HepG2 (cell line): ENCODE measurements around the gene RHBDD3. TPM values are rescaled to one million over a fixed set of nuclear protein-coding genes. Genes with fewer than 3 reads are reported as not detected.

Experiments
- ARNT2 ChIP-seq: sonication (generic); formaldehyde crosslinking; IDR thresholded peaks from 2 replicates; pipeline ENCODE4 v1.8.0; 2022; ENCODE audit warnings: mild to moderate bottlenecking, low read depth, missing genetic modification reagents, moderate library complexity
- HNF4G ChIP-seq, 2 experiments: sonication (generic) in 1 of 2; formaldehyde crosslinking in 1 of 2; IDR thresholded peaks; 2 replicates each; pipeline versions ENCODE4 v1.4.0 to v1.6.1; 2011 to 2020; ENCODE audit warnings: borderline replicate concordance in 2 of 2, low read depth in 2 of 2, mild to moderate bottlenecking in 2 of 2, low read length in 1 of 2, missing genetic modification reagents in 1 of 2, moderate library complexity in 1 of 2
- PTBP1 ChIP-seq: fragments of 200-400 bp; formaldehyde crosslinking; IDR thresholded peaks from 2 replicates; pipeline ENCODE4 v1.6.1; 2018; ENCODE audit warnings: low read length, low read depth; ENCODE audit not compliant: poor library complexity, severe bottlenecking
- RORA ChIP-seq: sonication (generic); formaldehyde crosslinking; IDR thresholded peaks from 2 replicates; pipeline ENCODE4 v1.5.0; 2020; ENCODE audit warnings: mild to moderate bottlenecking, missing genetic modification reagents, moderate library complexity
- ZFP36L1 ChIP-seq: sonication (generic); formaldehyde crosslinking; IDR thresholded peaks from 2 replicates; pipeline ENCODE4 v1.8.0; 2022; ENCODE audit warnings: mild to moderate bottlenecking, missing genetic modification reagents, moderate library complexity
- ZFY ChIP-seq: sonication (generic); formaldehyde crosslinking; IDR thresholded peaks from 2 replicates; pipeline ENCODE4 v1.4.0; 2020; ENCODE audit warnings: missing genetic modification reagents
- ZNF232 ChIP-seq: sonication (generic); formaldehyde crosslinking; IDR thresholded peaks from 2 replicates; pipeline ENCODE4 v1.4.0; 2020; ENCODE audit warnings: missing genetic modification reagents, borderline replicate concordance
- ZNF382 ChIP-seq: sonication (generic); formaldehyde crosslinking; IDR thresholded peaks from 2 replicates; pipeline ENCODE4 v1.5.0; 2020; ENCODE audit warnings: missing genetic modification reagents, mild to moderate bottlenecking, borderline replicate concordance
- polyA plus RNA-seq, 8 experiments: library from polyadenylated mRNA; depleted of rRNA in 3 of 8; stranded (reverse) in 7 of 8; unstranded in 1 of 8; fragments of >200 nt; fragmentation: Illumina TruSeq in 4 of 8; extraction: Trizol in 4 of 8; gene quantifications; 2 replicates each; pipeline versions ENCODE4 v1.2.1 to v1.2.3, GENCODE V29; 2011 to 2016; ENCODE audit warnings: low read depth in 4 of 8, missing spikeins in 1 of 8, mixed read lengths in 1 of 8; ENCODE audit not compliant: insufficient read depth in 1 of 8
- total RNA-seq, 5 experiments: library from RNA; depleted of rRNA; stranded (reverse); fragments of >200 nt; fragmentation: Illumina TruSeq; extraction: Trizol; gene quantifications; 2 replicates each; pipeline ENCODE4 v1.2.3, GENCODE V29; 2016; ENCODE audit warnings: low read depth in 1 of 5
- TF ChIP-seq, protein P1 (sequence below): sonication (generic); formaldehyde crosslinking; IDR thresholded peaks from 2 replicates; pipeline ENCODE4 v1.4.0; 2020; ENCODE audit warnings: missing genetic modification reagents
- TF ChIP-seq, protein P2 (sequence below): sonication (generic); formaldehyde crosslinking; IDR thresholded peaks from 2 replicates; pipeline ENCODE4 v1.4.0; 2020; ENCODE audit warnings: missing genetic modification reagents, borderline replicate concordance
- TF ChIP-seq, protein P3 (sequence below): IDR thresholded peaks from 2 replicates; pipeline ENCODE4 v1.6.1; 2016; ENCODE audit warnings: low read depth
- TF ChIP-seq, protein P4 (sequence below): IDR thresholded peaks from 2 replicates; pipeline ENCODE4 v1.6.1; 2016; ENCODE audit warnings: low read depth, control low read depth
- TF ChIP-seq, protein P5 (sequence below): sonication (generic); formaldehyde crosslinking; IDR thresholded peaks from 2 replicates; pipeline ENCODE4 v1.4.0; 2020; ENCODE audit warnings: missing genetic modification reagents, borderline replicate concordance
- TF ChIP-seq, protein P6 (sequence below): sonication (generic); formaldehyde crosslinking; conservative IDR thresholded peaks from 2 replicates; pipeline ENCODE4 v1.4.0; 2020; ENCODE audit warnings: missing genetic modification reagents

The RHBDD3 gene
- total and polyA plus RNA-seq, 2 of the 13 experiments (the other 11 are each of a cell fraction or from before 2014, with no cell fraction given): 12.1 to 26.7 TPM

DNA sequence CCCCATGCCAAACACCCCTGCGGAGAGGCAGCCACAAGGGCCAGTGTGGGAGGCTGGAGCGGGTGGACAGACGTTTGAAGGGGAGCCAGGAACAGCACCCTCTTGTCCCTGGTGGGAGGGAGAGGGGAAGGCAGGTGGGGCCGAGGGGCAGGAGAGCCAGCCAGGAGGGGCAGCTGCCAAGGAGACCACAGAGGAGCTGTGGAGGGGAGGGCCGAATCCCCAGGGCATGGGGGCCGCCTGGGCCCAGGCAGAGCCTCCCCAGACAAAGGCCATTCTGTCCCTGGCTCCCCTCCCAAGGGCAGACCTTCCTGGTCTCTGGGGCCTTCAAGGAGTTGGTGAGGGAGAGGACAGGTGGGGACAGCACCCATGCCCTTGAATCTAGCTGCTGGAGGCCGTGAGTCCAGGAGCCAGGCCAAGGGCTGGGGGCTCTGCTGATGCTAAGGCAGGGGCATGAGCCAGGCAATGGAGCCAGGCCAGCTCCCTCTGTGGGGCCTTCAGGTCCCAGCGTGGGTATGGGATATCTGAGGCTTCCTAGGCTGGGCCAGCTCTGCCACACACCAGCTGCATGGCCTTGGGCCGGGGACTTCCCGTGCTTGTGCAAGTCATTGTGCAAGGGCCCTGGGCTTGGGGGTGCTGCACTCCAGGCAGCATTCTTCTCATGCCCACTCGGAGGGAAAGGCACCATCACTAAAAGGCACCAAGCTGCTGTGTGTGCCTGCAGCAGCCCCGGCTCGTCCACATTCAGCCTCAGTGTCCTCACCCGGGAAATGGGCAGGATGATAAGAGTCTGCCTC lies 50.7 kb downstream of the RHBDD3 start (continued):
- TF ChIP-seq, protein P1, sequence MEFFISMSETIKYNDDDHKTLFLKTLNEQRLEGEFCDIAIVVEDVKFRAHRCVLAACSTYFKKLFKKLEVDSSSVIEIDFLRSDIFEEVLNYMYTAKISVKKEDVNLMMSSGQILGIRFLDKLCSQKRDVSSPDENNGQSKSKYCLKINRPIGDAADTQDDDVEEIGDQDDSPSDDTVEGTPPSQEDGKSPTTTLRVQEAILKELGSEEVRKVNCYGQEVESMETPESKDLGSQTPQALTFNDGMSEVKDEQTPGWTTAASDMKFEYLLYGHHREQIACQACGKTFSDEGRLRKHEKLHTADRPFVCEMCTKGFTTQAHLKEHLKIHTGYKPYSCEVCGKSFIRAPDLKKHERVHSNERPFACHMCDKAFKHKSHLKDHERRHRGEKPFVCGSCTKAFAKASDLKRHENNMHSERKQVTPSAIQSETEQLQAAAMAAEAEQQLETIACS: no peak
- TF ChIP-seq, protein P2, sequence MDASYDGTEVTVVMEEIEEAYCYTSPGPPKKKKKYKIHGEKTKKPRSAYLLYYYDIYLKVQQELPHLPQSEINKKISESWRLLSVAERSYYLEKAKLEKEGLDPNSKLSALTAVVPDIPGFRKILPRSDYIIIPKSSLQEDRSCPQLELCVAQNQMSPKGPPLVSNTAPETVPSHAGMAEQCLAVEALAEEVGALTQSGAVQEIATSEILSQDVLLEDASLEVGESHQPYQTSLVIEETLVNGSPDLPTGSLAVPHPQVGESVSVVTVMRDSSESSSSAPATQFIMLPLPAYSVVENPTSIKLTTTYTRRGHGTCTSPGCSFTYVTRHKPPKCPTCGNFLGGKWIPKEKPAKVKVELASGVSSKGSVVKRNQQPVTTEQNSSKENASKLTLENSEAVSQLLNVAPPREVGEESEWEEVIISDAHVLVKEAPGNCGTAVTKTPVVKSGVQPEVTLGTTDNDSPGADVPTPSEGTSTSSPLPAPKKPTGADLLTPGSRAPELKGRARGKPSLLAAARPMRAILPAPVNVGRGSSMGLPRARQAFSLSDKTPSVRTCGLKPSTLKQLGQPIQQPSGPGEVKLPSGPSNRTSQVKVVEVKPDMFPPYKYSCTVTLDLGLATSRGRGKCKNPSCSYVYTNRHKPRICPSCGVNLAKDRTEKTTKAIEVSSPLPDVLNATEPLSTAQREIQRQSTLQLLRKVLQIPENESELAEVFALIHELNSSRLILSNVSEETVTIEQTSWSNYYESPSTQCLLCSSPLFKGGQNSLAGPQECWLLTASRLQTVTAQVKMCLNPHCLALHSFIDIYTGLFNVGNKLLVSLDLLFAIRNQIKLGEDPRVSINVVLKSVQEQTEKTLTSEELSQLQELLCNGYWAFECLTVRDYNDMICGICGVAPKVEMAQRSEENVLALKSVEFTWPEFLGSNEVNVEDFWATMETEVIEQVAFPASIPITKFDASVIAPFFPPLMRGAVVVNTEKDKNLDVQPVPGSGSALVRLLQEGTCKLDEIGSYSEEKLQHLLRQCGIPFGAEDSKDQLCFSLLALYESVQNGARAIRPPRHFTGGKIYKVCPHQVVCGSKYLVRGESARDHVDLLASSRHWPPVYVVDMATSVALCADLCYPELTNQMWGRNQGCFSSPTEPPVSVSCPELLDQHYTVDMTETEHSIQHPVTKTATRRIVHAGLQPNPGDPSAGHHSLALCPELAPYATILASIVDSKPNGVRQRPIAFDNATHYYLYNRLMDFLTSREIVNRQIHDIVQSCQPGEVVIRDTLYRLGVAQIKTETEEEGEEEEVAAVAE (CRISPR knock-in tag): no peak
- TF ChIP-seq ZFY (CRISPR knock-in tag) (peak; percentile 32; the same call in 1 of the 2 replicates), ZNF232 (CRISPR knock-in tag) (no peak), ZNF382 (CRISPR knock-in tag) (no peak), HNF4G (IDR thresholded peaks at IDR 0.05; ENCODE audit: borderline replicate concordance, low read depth, low read length) (no peak), HNF4G (CRISPR knock-in tag; IDR thresholded peaks at IDR 0.05; ENCODE audit: borderline replicate concordance, low read depth) (no peak), ZFP36L1 (CRISPR knock-in tag) (no peak), ARNT2 (CRISPR knock-in tag) (no peak), PTBP1 (no peak), RORA (no peak)
- TF ChIP-seq, protein P3, sequence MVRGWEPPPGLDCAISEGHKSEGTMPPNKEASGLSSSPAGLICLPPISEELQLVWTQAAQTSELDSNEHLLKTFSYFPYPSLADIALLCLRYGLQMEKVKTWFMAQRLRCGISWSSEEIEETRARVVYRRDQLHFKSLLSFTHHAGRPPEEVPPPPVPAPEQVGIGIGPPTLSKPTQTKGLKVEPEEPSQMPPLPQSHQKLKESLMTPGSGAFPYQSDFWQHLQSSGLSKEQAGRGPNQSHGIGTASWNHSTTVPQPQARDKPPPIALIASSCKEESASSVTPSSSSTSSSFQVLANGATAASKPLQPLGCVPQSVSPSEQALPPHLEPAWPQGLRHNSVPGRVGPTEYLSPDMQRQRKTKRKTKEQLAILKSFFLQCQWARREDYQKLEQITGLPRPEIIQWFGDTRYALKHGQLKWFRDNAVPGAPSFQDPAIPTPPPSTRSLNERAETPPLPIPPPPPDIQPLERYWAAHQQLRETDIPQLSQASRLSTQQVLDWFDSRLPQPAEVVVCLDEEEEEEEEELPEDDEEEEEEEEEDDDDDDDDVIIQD (CRISPR knock-in tag): no peak
- TF ChIP-seq, protein P4, sequence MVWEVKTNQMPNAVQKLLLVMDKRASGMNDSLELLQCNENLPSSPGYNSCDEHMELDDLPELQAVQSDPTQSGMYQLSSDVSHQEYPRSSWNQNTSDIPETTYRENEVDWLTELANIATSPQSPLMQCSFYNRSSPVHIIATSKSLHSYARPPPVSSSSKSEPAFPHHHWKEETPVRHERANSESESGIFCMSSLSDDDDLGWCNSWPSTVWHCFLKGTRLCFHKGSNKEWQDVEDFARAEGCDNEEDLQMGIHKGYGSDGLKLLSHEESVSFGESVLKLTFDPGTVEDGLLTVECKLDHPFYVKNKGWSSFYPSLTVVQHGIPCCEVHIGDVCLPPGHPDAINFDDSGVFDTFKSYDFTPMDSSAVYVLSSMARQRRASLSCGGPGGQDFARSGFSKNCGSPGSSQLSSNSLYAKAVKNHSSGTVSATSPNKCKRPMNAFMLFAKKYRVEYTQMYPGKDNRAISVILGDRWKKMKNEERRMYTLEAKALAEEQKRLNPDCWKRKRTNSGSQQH: no peak
- TF ChIP-seq, protein P5, sequence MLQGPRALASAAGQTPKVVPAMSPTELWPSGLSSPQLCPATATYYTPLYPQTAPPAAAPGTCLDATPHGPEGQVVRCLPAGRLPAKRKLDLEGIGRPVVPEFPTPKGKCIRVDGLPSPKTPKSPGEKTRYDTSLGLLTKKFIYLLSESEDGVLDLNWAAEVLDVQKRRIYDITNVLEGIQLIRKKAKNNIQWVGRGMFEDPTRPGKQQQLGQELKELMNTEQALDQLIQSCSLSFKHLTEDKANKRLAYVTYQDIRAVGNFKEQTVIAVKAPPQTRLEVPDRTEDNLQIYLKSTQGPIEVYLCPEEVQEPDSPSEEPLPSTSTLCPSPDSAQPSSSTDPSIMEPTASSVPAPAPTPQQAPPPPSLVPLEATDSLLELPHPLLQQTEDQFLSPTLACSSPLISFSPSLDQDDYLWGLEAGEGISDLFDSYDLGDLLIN (CRISPR knock-in tag): no peak
- TF ChIP-seq, protein P6, sequence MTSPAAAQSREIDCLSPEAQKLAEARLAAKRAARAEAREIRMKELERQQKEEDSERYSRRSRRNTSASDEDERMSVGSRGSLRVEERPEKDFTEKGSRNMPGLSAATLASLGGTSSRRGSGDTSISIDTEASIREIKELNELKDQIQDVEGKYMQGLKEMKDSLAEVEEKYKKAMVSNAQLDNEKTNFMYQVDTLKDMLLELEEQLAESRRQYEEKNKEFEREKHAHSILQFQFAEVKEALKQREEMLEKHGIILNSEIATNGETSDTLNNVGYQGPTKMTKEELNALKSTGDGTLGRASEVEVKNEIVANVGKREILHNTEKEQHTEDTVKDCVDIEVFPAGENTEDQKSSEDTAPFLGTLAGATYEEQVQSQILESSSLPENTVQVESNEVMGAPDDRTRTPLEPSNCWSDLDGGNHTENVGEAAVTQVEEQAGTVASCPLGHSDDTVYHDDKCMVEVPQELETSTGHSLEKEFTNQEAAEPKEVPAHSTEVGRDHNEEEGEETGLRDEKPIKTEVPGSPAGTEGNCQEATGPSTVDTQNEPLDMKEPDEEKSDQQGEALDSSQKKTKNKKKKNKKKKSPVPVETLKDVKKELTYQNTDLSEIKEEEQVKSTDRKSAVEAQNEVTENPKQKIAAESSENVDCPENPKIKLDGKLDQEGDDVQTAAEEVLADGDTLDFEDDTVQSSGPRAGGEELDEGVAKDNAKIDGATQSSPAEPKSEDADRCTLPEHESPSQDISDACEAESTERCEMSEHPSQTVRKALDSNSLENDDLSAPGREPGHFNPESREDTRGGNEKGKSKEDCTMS (CRISPR knock-in tag): no peak
